Prostate gland (tissue), 2 donors: ENCODE measurements around the gene C10orf105. TPM values are rescaled to one million over a fixed set of nuclear protein-coding genes. Genes with fewer than 3 reads are reported as not detected.

ENCODE experiments used
- DNase-seq: peaks from one replicate; pipeline ENCODE4 v3.0.0-alpha.2; 2019; ENCODE audit warnings: low spot score
- H3K27ac ChIP-seq, 2 donors: fragments of 200-600 bp; sonication (generic); 2 replicates each; pipeline ENCODE4 v1.5.1; 2017 to 2019
- H3K27me3 ChIP-seq: fragments of 200-600 bp; sonication (generic); replicated peaks from 2 replicates; pipeline ENCODE4 v1.5.1; 2019; ENCODE audit not compliant: insufficient read depth
- H3K36me3 ChIP-seq, 2 donors: fragments of 200-600 bp; sonication (generic); 1 replicate in 1 of 2; 2 replicates in 1 of 2; pipeline versions ENCODE4 v1.5.1 to v1.8.1; 2017 to 2019
- H3K4me1 ChIP-seq: fragments of 200-600 bp; sonication (generic); replicated peaks from 2 replicates; pipeline ENCODE4 v1.5.1; 2019
- H3K4me3 ChIP-seq, 2 donors: fragments of 200-600 bp; sonication (generic); 2 replicates each; pipeline ENCODE4 v1.5.1; 2017 to 2019
- H3K9me3 ChIP-seq: fragments of 200-600 bp; sonication (generic); 2 replicates; pipeline ENCODE4 v1.5.1; 2017
- CTCF ChIP-seq, 4 experiments: fragments of 200-600 bp in 2 of 4; fragments of 450-650 bp in 2 of 4; sonication (generic) in 2 of 4; IDR thresholded peaks; 1 replicate in 3 of 4; 2 replicates in 1 of 4; pipeline ENCODE4 v1.5.1; 2016 to 2019; ENCODE audit warnings: antibody characterized with exemption in 4 of 4, mild to moderate bottlenecking in 2 of 4, moderate library complexity in 2 of 4
- POLR2A ChIP-seq: fragments of 450-650 bp; IDR thresholded peaks from one replicate; pipeline ENCODE4 v1.6.1; 2016; ENCODE audit warnings: antibody characterized with exemption, mild to moderate bottlenecking
- POLR2AphosphoS5 ChIP-seq: sonication (generic); formaldehyde crosslinking; IDR thresholded peaks from one replicate; pipeline ENCODE4 v1.6.1; 2017; ENCODE audit warnings: antibody characterized with exemption
- WGBS: methylation state at CpG from one replicate; pipeline ENCODE4 v1.1.5; 2018; 5-methylcytosine and 5-hydroxymethylcytosine counted together
- intact Hi-C: fragments of 100-400 bp; cut with DNase I; formaldehyde crosslinking; loops from one replicate; pipeline ENCODE4 v1.14.2; 2022
- total RNA-seq, 2 donors: library from RNA; depleted of rRNA; stranded (reverse); fragments of >200 nt; gene quantifications; one replicate each; pipeline ENCODE4 v1.1.0, GENCODE V29; 2016

The C10orf105 gene
- total RNA-seq, 2 donors from 2014 or later, result 0.11 TPM; not detected in 1

GRCh38 chr10:71741671-71742070 lies 22.1 kb upstream of the C10orf105 start:
- H3K4me1 ChIP-seq, result peaks cover 6% of the 10 kb centered on the region
- WGBS, result 97% methylated on average over 20 of the region's 20 CpGs
- H3K27ac ChIP-seq, result no peak overlapping the region
- TF ChIP-seq POLR2AphosphoS5, result no peak
- no peak for TF ChIP-seq POLR2A
- TF ChIP-seq CTCF (IDR thresholded peaks at IDR 0.05), result no peak
- no peak overlapping the region for H3K4me3 ChIP-seq
- no peak for DNase-seq
- no peaks in the 10 kb centered on the region for H3K9me3 ChIP-seq
- H3K36me3 ChIP-seq, result no peaks in the 10 kb centered on the region
- H3K27me3 ChIP-seq, result no peaks in the 10 kb centered on the region
- intact Hi-C loops, result no loop called here

- Histone ChIP-seq H3K4me1 (peaks cover 6% of the 10 kb centered on the region), H3K36me3 (no peaks in the 10 kb centered on the region), H3K27me3 (no peaks in the 10 kb centered on the region), H3K4me3 (no peak overlapping the region), H3K27ac (no peak overlapping the region), H3K9me3 (no peaks in the 10 kb centered on the region)
- DNase-seq, result no peak
- TF ChIP-seq CTCF (IDR thresholded peaks at IDR 0.05), result no peak
- TF ChIP-seq POLR2A, result no peak
- no peak for TF ChIP-seq POLR2AphosphoS5
- 65% methylated on average over 4 of the region's 4 CpGs for WGBS
- intact Hi-C loops, result no loop called here
Measured at GRCh38 chr10:71741029-71741428, 21.5 kb upstream of the C10orf105 start.

- intact Hi-C loops, result no loop called here
- peak; percentile 36 for DNase-seq
- Histone ChIP-seq H3K4me1 (peaks cover 6% of the 10 kb centered on the region), H3K9me3 (no peaks in the 10 kb centered on the region), H3K4me3 (no peak overlapping the region), H3K27ac (no peak overlapping the region), H3K36me3 (no peaks in the 10 kb centered on the region), H3K27me3 (no peaks in the 10 kb centered on the region)
- 46% methylated on average over 9 of the region's 9 CpGs for WGBS
- TF ChIP-seq POLR2A (no peak), POLR2AphosphoS5 (no peak), CTCF (IDR thresholded peaks at IDR 0.05) (no peak)
Measured at GRCh38 chr10:71740069-71740653, 20.6 kb upstream of the C10orf105 start.

GRCh38 chr10:71739358-71739900 lies 19.9 kb upstream of the C10orf105 start:
- DNase-seq, result no peak
- TF ChIP-seq POLR2A, result no peak
- TF ChIP-seq CTCF (IDR thresholded peaks at IDR 0.05), result no peak
- TF ChIP-seq POLR2AphosphoS5, result no peak
- Histone ChIP-seq H3K27ac (no peak overlapping the region), H3K4me3 (no peak overlapping the region), H3K36me3 (no peaks in the 10 kb centered on the region), H3K9me3 (no peaks in the 10 kb centered on the region), H3K27me3 (no peaks in the 10 kb centered on the region), H3K4me1 (peaks cover 6% of the 10 kb centered on the region)
- intact Hi-C loops, result no loop called here
- WGBS, result 94% methylated on average over 8 of the region's 8 CpGs

GRCh38 chr10:71737834-71738197 lies 18.2 kb upstream of the C10orf105 start:
- Histone ChIP-seq H3K4me3 (no peak overlapping the region), H3K36me3 (no peaks in the 10 kb centered on the region), H3K4me1 (peaks cover 6% of the 10 kb centered on the region), H3K27ac (peak overlapping the region; percentile 4 to 41), H3K9me3 (no peaks in the 10 kb centered on the region), H3K27me3 (no peaks in the 10 kb centered on the region)
- intact Hi-C loops, result no loop called here
- TF ChIP-seq CTCF (IDR thresholded peaks at IDR 0.05) (no peak), POLR2A (no peak), POLR2AphosphoS5 (no peak)
- 42% methylated on average over 3 of the region's 3 CpGs for WGBS
- no peak for DNase-seq
